ENCODE results near the gene TRIM33. TPM values are rescaled to one million over a fixed set of nuclear protein-coding genes. Genes with fewer than 3 reads are reported as not detected.
A peak's percentile ranks its signal among the peaks of the same experiment; 100 is the strongest.

Gene TRIM33
- total RNA-seq, 6 experiments from 2014 or later, result 13.9 to 18.0 (median 15.0) TPM

- Histone ChIP-seq H3K4me3 (no peak overlapping the region), H3K27me3 (no peaks in the 10 kb centered on the region), H3K27ac (no peak overlapping the region), H3K4me1 (peaks cover 0 to 38% (median 16%) of the 10 kb centered on the region in 4 donors), H3K36me3 (no peaks in the 10 kb centered on the region), H3K9me3 (no peaks in the 10 kb centered on the region)
- 95% methylated on average over 3 of the region's 3 CpGs for WGBS (ENCODE audit: insufficient coverage, low coverage, low lambda C conversion rate, missing lambda C conversion rate)
- TF ChIP-seq CTCF (IDR thresholded peaks at IDR 0.05) (no peak), POLR2A (IDR thresholded peaks at IDR 0.05) (no peak)
- intact Hi-C loops (cut with DNase I), result no loop called here
- DNase-seq (no peak), ATAC-seq (no peak)
These were observed 54.4 kb downstream of the TRIM33 start for GRCh38 chr1:114456586-114456985.

- Histone ChIP-seq H3K36me3 (no peaks in the 10 kb centered on the region), H3K27me3 (no peaks in the 10 kb centered on the region), H3K4me3 (no peak overlapping the region), H3K9me3 (no peaks in the 10 kb centered on the region), H3K4me1 (peaks cover 0 to 38% (median 16%) of the 10 kb centered on the region in 4 donors), H3K27ac (no peak overlapping the region)
- intact Hi-C loops (cut with DNase I), result no loop called here
- DNase-seq, result no peak
- TF ChIP-seq CTCF (IDR thresholded peaks at IDR 0.05), result no peak
- no peak for TF ChIP-seq POLR2A (IDR thresholded peaks at IDR 0.05)
- peak in 1 of 4 donors; percentile 5 for ATAC-seq
These were observed 55.8 kb downstream of the TRIM33 start for GRCh38 chr1:114455102-114455785.

GRCh38 chr1:114454539-114454938, 56.5 kb downstream of the TRIM33 start:
- 80% methylated on average over 1 of the region's 1 CpG for WGBS (ENCODE audit: insufficient coverage, low coverage, low lambda C conversion rate, missing lambda C conversion rate)
- H3K4me1 ChIP-seq, result peaks cover 0 to 38% (median 16%) of the 10 kb centered on the region in 4 donors
- ATAC-seq (peak; percentile 45 to 55 (median 49)), DNase-seq (peak in 1 of 3 donors; percentile 62)
- TF ChIP-seq POLR2A (IDR thresholded peaks at IDR 0.05) (no peak), CTCF (IDR thresholded peaks at IDR 0.05) (no peak)
- no peaks in the 10 kb centered on the region for H3K9me3 ChIP-seq
- intact Hi-C loops (cut with DNase I), result no loop called here
- H3K36me3 ChIP-seq, result no peaks in the 10 kb centered on the region
- no peaks in the 10 kb centered on the region for H3K27me3 ChIP-seq
- no peak overlapping the region for H3K27ac ChIP-seq
- no peak overlapping the region for H3K4me3 ChIP-seq

- TF ChIP-seq POLR2A (IDR thresholded peaks at IDR 0.05), result no peak
- no peak for TF ChIP-seq CTCF (IDR thresholded peaks at IDR 0.05)
- Histone ChIP-seq H3K27ac (peak overlapping the region; percentile 14 to 56 (median 51)), H3K36me3 (no peaks in the 10 kb centered on the region), H3K27me3 (no peaks in the 10 kb centered on the region), H3K4me1 (peaks cover 0 to 38% (median 16%) of the 10 kb centered on the region in 4 donors), H3K9me3 (no peaks in the 10 kb centered on the region), H3K4me3 (no peak overlapping the region)
- ATAC-seq (peak; percentile 88 to 94 (median 92)), DNase-seq (peak in 1 of 3 donors; percentile 72)
- intact Hi-C loops (cut with DNase I), result no loop called here
- WGBS (ENCODE audit: insufficient coverage, low coverage, low lambda C conversion rate, missing lambda C conversion rate), result 50% methylated on average over 2 of the region's 2 CpGs
These were observed 57.6 kb downstream of the TRIM33 start for GRCh38 chr1:114453361-114453784.
